GM21515 (cell line): ENCODE results near the gene ERRFI1.
"Not testable (repeated sequence)": the region's sequence is repeated elsewhere in the genome, so short reads cannot be mapped to it uniquely, and the experiment has no call there.

Source experiments
- ATAC-seq: cut with Tn5 transposase; IDR thresholded peaks from one replicate; pipeline ENCODE4 v1.9.1; 2021; ENCODE audit not compliant: unreplicated experiment

ERRFI1 gene

GRCh38 chr1:7972285-7972684 lies 53.8 kb downstream of the ERRFI1 start:
- no peak for ATAC-seq

GRCh38 chr1:7971024-7971423 lies 55.1 kb downstream of the ERRFI1 start:
- ATAC-seq: no peak

GRCh38 chr1:7970246-7970645 lies 55.9 kb downstream of the ERRFI1 start:
- no peak for ATAC-seq

- ATAC-seq: no peak
Measured at GRCh38 chr1:7967651-7968050, 58.5 kb downstream of the ERRFI1 start.

- no peak for ATAC-seq
Measured at GRCh38 chr1:7967196-7967595, 58.9 kb downstream of the ERRFI1 start.

GRCh38 chr1:7964476-7964875 lies 61.6 kb downstream of the ERRFI1 start:
- no peak for ATAC-seq

- not testable (repeated sequence) for ATAC-seq
Measured at GRCh38 chr1:7963841-7964240, 62.3 kb downstream of the ERRFI1 start.

GRCh38 chr1:7963378-7963730 lies 62.8 kb downstream of the ERRFI1 start:
- not testable (repeated sequence) for ATAC-seq

- no peak for ATAC-seq
Measured at GRCh38 chr1:7962636-7963377, 63.3 kb downstream of the ERRFI1 start.

- ATAC-seq: peak; percentile 12
Measured at GRCh38 chr1:7962014-7962335, 64.1 kb downstream of the ERRFI1 start.
